GM12878 (cell line): ENCODE measurements around the gene CYP2A6. TPM values are rescaled to one million over a fixed set of nuclear protein-coding genes. Genes with fewer than 3 reads are reported as not detected.

Source experiments
- ATAC-seq: fragments of 200-7000 bp; cut with Tn5 transposase; 3 replicates; pipeline ENCODE4 v1.9.1; 2020; ENCODE audit warnings: mild to moderate bottlenecking, moderate library complexity
- BruUV-seq: library from RNA; stranded (reverse); fragments of 400-500 nt; replicated peaks from 2 replicates; lab custom pipeline; 2021; lab: Mats Ljungman, UMichigan
- CTCF ChIA-PET: fragments of 300-600 bp; sonication (Branson Sonifier 250); formaldehyde crosslinking; extraction: SDS; loops from one replicate; lab custom pipeline; 2021; ENCODE audit warnings: inconsistent platforms; lab: Yijun Ruan, JAX
- POLR2A ChIA-PET: fragments of 350-600 bp; formaldehyde crosslinking; extraction: SDS; loops from one replicate; lab custom pipeline; 2021; ENCODE audit warnings: inconsistent platforms; lab: Charles Lee
- RAD21 ChIA-PET: fragments of 300-600 bp; sonication (Branson Sonifier 250); formaldehyde crosslinking; loops from one replicate; lab custom pipeline; 2023; ENCODE audit warnings: antibody characterized with exemption; ENCODE audit not compliant: unreplicated experiment; lab: Charles Lee
- SMC1A ChIA-PET: fragments of 300-600 bp; sonication (Branson Sonifier 250); formaldehyde crosslinking; loops from one replicate; lab custom pipeline; 2023; ENCODE audit not compliant: unreplicated experiment, uncharacterized antibody; lab: Charles Lee
- DNase-seq: peaks from one replicate; pipeline ENCODE4 v3.0.0-alpha.2; 2011; ENCODE audit warnings: low read depth, low spot score
- FAIRE-seq: peaks from 3 replicates; lab custom pipeline; 2011; peaks lifted over from hg19 to GRCh38; lab: Jason Lieb, UNC
- H2AFZ ChIP-seq: 2 replicates; pipeline ENCODE4 v1.6.0; 2011; ENCODE audit warnings: low read depth, low read length, control low read depth; ENCODE audit not compliant: control insufficient read depth
- H3K27ac ChIP-seq: 2 replicates; pipeline ENCODE4 v1.5.1; 2011; ENCODE audit warnings: control low read depth; ENCODE audit not compliant: control insufficient read depth, insufficient read depth
- H3K27me3 ChIP-seq, 2 experiments: replicated peaks in 1 of 2; 2 replicates each; pipeline versions ENCODE4 v1.6.0 to v1.6.1; 2011; ENCODE audit warnings: low read length in 1 of 2; ENCODE audit not compliant: control insufficient read depth in 2 of 2, insufficient read depth in 2 of 2
- H3K36me3 ChIP-seq, 2 experiments: 2 replicates each; pipeline ENCODE4 v1.5.1; 2011; ENCODE audit warnings: low read length in 1 of 2; ENCODE audit not compliant: control insufficient read depth in 2 of 2, insufficient read depth in 2 of 2
- H3K4me1 ChIP-seq: 2 replicates; pipeline ENCODE4 v1.6.1; 2011; ENCODE audit warnings: mild to moderate bottlenecking, low read length, moderate library complexity, mixed read lengths; ENCODE audit not compliant: control insufficient read depth, insufficient read depth
- H3K4me2 ChIP-seq: 2 replicates; pipeline ENCODE4 v1.6.0; 2011; ENCODE audit warnings: control low read depth; ENCODE audit not compliant: control insufficient read depth, insufficient read depth
- H3K4me3 ChIP-seq: fragments of 200-600 bp; sonication (generic); 2 replicates; pipeline ENCODE4 v1.5.1; 2016
- H3K79me2 ChIP-seq: 2 replicates; pipeline ENCODE4 v1.6.0; 2011; ENCODE audit warnings: low read length; ENCODE audit not compliant: control insufficient read depth, insufficient read depth
- H3K9ac ChIP-seq: 2 replicates; pipeline ENCODE4 v1.8.0; 2011; ENCODE audit warnings: low read length, control low read depth, mixed read lengths; ENCODE audit not compliant: control insufficient read depth, insufficient read depth
- H3K9me3 ChIP-seq: replicated peaks from 3 replicates; pipeline ENCODE4 v1.5.1; 2011; ENCODE audit warnings: mild to moderate bottlenecking, low read length; ENCODE audit not compliant: control insufficient read depth, insufficient read depth
- H4K20me1 ChIP-seq: 2 replicates; pipeline ENCODE4 v1.6.0; 2011; ENCODE audit not compliant: control insufficient read depth, insufficient read depth
- BCL11A ChIP-seq: IDR thresholded peaks from 2 replicates; pipeline ENCODE4 v1.6.1; 2011; ENCODE audit warnings: low read depth, low read length
- BRCA1 ChIP-seq: IDR thresholded peaks from 2 replicates; pipeline ENCODE4 v1.6.1; 2011; ENCODE audit warnings: low read depth, low read length, improper control_type of control experiment
- ESRRA ChIP-seq: IDR thresholded peaks from 2 replicates; pipeline ENCODE4 v1.6.1; 2012; ENCODE audit warnings: mild to moderate bottlenecking, low read length, improper control_type of control experiment
- FOXK2 ChIP-seq: fragments of 450-650 bp; IDR thresholded peaks from 2 replicates; pipeline ENCODE4 v1.6.1; 2017; ENCODE audit warnings: mild to moderate bottlenecking, moderate library complexity
- JUND ChIP-seq: IDR thresholded peaks from 2 replicates; pipeline ENCODE4 v1.6.1; 2012; ENCODE audit warnings: low read depth, mild to moderate bottlenecking, low read length, improper control_type of control experiment, moderate library complexity
- KDM1A ChIP-seq: fragments of 200-600 bp; sonication (generic); IDR thresholded peaks from 2 replicates; pipeline ENCODE4 v1.6.1; 2016; ENCODE audit warnings: borderline replicate concordance
- MTA2 ChIP-seq: fragments of 450-650 bp; IDR thresholded peaks from 2 replicates; pipeline ENCODE4 v1.6.1; 2016; ENCODE audit warnings: low read depth, mild to moderate bottlenecking, moderate library complexity
- NFYB ChIP-seq: IDR thresholded peaks from 2 replicates; pipeline ENCODE4 v1.6.1; 2011; ENCODE audit warnings: low read depth, mild to moderate bottlenecking, low read length, improper control_type of control experiment, moderate library complexity; ENCODE audit not compliant: insufficient read depth
- PAX8 ChIP-seq: fragments of 450-650 bp; IDR thresholded peaks from 2 replicates; pipeline ENCODE4 v1.6.1; 2017; ENCODE audit warnings: mild to moderate bottlenecking, moderate library complexity
- POU2F2 ChIP-seq: IDR thresholded peaks from 3 replicates; pipeline ENCODE4 v1.6.1; 2011; ENCODE audit warnings: low read depth, mild to moderate bottlenecking, low read length, borderline replicate concordance
- RAD21 ChIP-seq: IDR thresholded peaks from 2 replicates; pipeline ENCODE4 v1.6.1; 2011; ENCODE audit warnings: mild to moderate bottlenecking, low read depth, low read length, moderate library complexity; ENCODE audit not compliant: insufficient read depth
- SREBF2 ChIP-seq: IDR thresholded peaks from 2 replicates; pipeline ENCODE4 v1.6.1; 2012; ENCODE audit warnings: mild to moderate bottlenecking, low read length
- SRF ChIP-seq, 2 experiments: IDR thresholded peaks; 2 replicates each; pipeline ENCODE4 v1.6.1; 2011; ENCODE audit warnings: low read depth in 2 of 2, low read length in 2 of 2, mild to moderate bottlenecking in 1 of 2, moderate library complexity in 1 of 2
- STAT1 ChIP-seq: fragments of 450-650 bp; conservative IDR thresholded peaks from 2 replicates; pipeline ENCODE4 v1.6.1; 2014; ENCODE audit warnings: antibody characterized with exemption, mild to moderate bottlenecking
- STAT3 ChIP-seq: IDR thresholded peaks from 2 replicates; pipeline ENCODE4 v1.6.1; 2011; ENCODE audit warnings: low read depth, low read length, improper control_type of control experiment
- SUPT20H ChIP-seq: IDR thresholded peaks from 2 replicates; pipeline ENCODE4 v1.6.1; 2011; ENCODE audit warnings: low read depth, mild to moderate bottlenecking, low read length, moderate library complexity, borderline replicate concordance; ENCODE audit not compliant: control insufficient read depth
- ZNF207 ChIP-seq: fragments of 450-650 bp; IDR thresholded peaks from 2 replicates; pipeline ENCODE4 v1.6.1; 2014; ENCODE audit warnings: antibody characterized with exemption, mild to moderate bottlenecking, borderline replicate concordance
- ZNF384 ChIP-seq: IDR thresholded peaks from 2 replicates; pipeline ENCODE4 v1.6.1; 2012; ENCODE audit warnings: low read depth, mild to moderate bottlenecking, low read length, improper control_type of control experiment, borderline replicate concordance
- WGBS: methylation state at CpG from one replicate; pipeline ENCODE4 v1.1.6; 2016; ENCODE audit warnings: low lambda C conversion rate; ENCODE audit not compliant: insufficient replicate concordance, insufficient coverage; ENCODE audit errors: missing lambda C conversion rate; 5-methylcytosine and 5-hydroxymethylcytosine counted together
- in situ Hi-C: fragments of 300-500 bp; cut with MboI; formaldehyde crosslinking; loops from 9 replicates; pipeline ENCODE4 v1.14.3; 2018; ENCODE audit warnings: mixed read lengths
- intact Hi-C: fragments of 100-400 bp; cut with micrococcal nuclease; formaldehyde crosslinking; loops from one replicate; pipeline ENCODE4 v1.14.2; 2022; ENCODE audit not compliant: unreplicated experiment
- polyA plus RNA-seq, 11 experiments: library from polyadenylated mRNA; depleted of rRNA in 4 of 11; unstranded in 6 of 11; stranded (reverse) in 5 of 11; fragments of >200 nt; fragmentation: Nextera tagmentation in 4 of 11; fragmentation: Illumina TruSeq in 1 of 11; extraction: Ambion mirVana in 4 of 11; extraction: Trizol in 1 of 11; gene quantifications; 1 replicate in 1 of 11; 2 replicates in 10 of 11; pipeline versions ENCODE4 v1.2.1 to v1.2.3, GENCODE V29; 2011 to 2016; ENCODE audit warnings: inconsistent platforms in 2 of 11, missing spikeins in 2 of 11, low read depth in 1 of 11
- total RNA-seq, 4 experiments: library from RNA; depleted of rRNA in 3 of 4; stranded (reverse); fragments of >200 nt in 3 of 4; fragmentation: Illumina TruSeq in 1 of 4; extraction: Trizol in 1 of 4; gene quantifications; 2 replicates each; pipeline versions ENCODE4 v1.2.1 to v1.2.3, GENCODE V29; 2013 to 2021

Gene CYP2A6
- total and polyA plus RNA-seq, 10 of the 15 experiments (the other 5 are each of a cell fraction or from before 2014, with no cell fraction given), result 0.97 TPM; not detected in 9

GRCh38 chr19:40889366-40889765 is 39.1 kb upstream of the CYP2A6 start:
- 16% methylated on average over 3 of the region's 3 CpGs for WGBS
- ChIA-PET POLR2A (no interaction called here), CTCF (no interaction called here), SMC1A (no interaction called here), RAD21 (no interaction called here)
- Histone ChIP-seq H3K4me1 (no peaks in the 10 kb centered on the region), H3K9ac (no peak overlapping the region), H3K36me3 (no peaks in the 10 kb centered on the region), H3K27me3 (peaks cover 0 to 2% of the 10 kb centered on the region in 2 experiments; a peak in 2 of 4 replicates), H3K4me2 (no peak overlapping the region), H3K27ac (no peak overlapping the region), H3K9me3 (no peaks in the 10 kb centered on the region), H4K20me1 (no peaks in the 10 kb centered on the region), H2AFZ (no peak overlapping the region), H3K79me2 (no peaks in the 10 kb centered on the region), H3K4me3 (no peak overlapping the region)
- DNase-seq, result no peak
- in situ Hi-C loops (no loop called here), intact Hi-C loops (no loop called here)
- no peak for FAIRE-seq
- ATAC-seq, result no peak
- BruUV-seq, result no TSS peak
- TF ChIP-seq FOXK2 (no peak), KDM1A (no peak), BCL11A (no peak), MTA2 (no peak), JUND (no peak), RAD21 (no peak)

GRCh38 chr19:40888191-40888590 is 37.9 kb upstream of the CYP2A6 start:
- intact Hi-C loops (no loop called here), in situ Hi-C loops (no loop called here)
- Histone ChIP-seq H3K27me3 (peaks cover 0 to 2% of the 10 kb centered on the region in 2 experiments; a peak in 2 of 4 replicates), H3K4me3 (no peak overlapping the region), H3K36me3 (no peaks in the 10 kb centered on the region), H3K27ac (no peak overlapping the region), H3K4me2 (no peak overlapping the region), H3K4me1 (no peaks in the 10 kb centered on the region), H3K9me3 (no peaks in the 10 kb centered on the region), H4K20me1 (no peaks in the 10 kb centered on the region), H3K79me2 (no peaks in the 10 kb centered on the region), H3K9ac (no peak overlapping the region), H2AFZ (no peak overlapping the region)
- ChIA-PET RAD21 (no interaction called here), CTCF (no interaction called here), POLR2A (no interaction called here), SMC1A (no interaction called here)
- no peak for FAIRE-seq
- BruUV-seq, result no TSS peak
- no peak for ATAC-seq
- WGBS, result 23% methylated on average over 4 of the region's 4 CpGs
- TF ChIP-seq SREBF2 (no peak), POU2F2 (no peak), STAT1 (no peak), STAT3 (no peak), ESRRA (no peak), SRF (IDR thresholded peaks at IDR 0.05; ENCODE audit: low read depth in 2 of 2, low read length in 2 of 2) (no peak), NFYB (no peak), BRCA1 (no peak), ZNF384 (no peak), PAX8 (no peak), ZNF207 (no peak), SUPT20H (no peak)
- DNase-seq, result no peak
